ENCODE results near the gene SLC32A1.

The SLC32A1 gene

DNA sequence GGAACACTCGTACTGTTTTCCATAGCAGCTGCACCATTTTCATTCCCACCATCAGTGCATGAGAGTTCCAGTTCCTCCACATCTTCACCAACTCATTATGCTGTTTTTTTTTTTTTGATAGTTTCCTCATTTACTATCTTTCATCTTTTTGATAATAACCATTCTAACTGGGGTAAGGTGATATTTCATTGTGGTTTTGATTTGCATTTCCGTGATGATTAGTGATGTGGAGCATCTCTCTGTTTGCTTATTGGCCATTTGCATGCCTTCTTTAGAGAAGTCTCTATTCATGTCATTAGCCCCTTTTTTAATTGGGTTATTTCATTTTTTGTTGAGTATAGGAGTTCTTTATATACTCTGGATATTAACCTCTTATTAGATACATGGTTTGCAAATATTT is 49.9 kb downstream of the SLC32A1 start:
- in situ Hi-C loops (cut with MboI; ENCODE audit: low pct_unique_long_range_greater_than_20kb, low sequenced_read_pairs) = no loop called here

DNA sequence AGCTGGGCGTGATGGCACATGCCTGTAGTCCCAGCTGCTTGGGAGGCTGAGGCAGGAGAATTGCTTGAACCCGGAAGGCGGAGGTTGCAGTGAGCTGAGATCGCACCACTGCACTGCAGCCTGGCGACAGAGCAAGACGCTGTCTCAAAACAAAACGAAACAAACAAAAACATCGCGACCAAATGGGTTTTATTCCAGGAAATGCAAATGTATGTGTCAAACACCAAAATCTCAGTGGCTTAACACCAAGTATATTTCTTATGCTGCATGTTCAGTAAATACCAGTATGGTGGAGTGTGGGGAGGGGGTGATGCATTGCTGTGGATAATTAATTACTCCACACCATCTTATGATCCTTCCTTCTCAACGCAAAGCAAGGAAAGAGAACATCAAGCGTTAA is 52.1 kb downstream of the SLC32A1 start:
- in situ Hi-C loops (cut with MboI; ENCODE audit: low pct_unique_long_range_greater_than_20kb, low sequenced_read_pairs) = no loop called here
- no peak for DNase-seq

More for the DNA sequence above, 49.9 kb downstream of the SLC32A1 start:
- no peak for DNase-seq
